Activated T-cell treated with anti-CD3 and anti-CD28 coated beads, Interleukin-2, amount 50 U/mL, for 48 hours (primary cell): ENCODE results near the gene LHFPL2.

Source experiments
- DNase-seq, 2 experiments: peaks; one replicate each; pipeline ENCODE4 v3.0.0-alpha.2; 2020

LHFPL2 gene

DNA sequence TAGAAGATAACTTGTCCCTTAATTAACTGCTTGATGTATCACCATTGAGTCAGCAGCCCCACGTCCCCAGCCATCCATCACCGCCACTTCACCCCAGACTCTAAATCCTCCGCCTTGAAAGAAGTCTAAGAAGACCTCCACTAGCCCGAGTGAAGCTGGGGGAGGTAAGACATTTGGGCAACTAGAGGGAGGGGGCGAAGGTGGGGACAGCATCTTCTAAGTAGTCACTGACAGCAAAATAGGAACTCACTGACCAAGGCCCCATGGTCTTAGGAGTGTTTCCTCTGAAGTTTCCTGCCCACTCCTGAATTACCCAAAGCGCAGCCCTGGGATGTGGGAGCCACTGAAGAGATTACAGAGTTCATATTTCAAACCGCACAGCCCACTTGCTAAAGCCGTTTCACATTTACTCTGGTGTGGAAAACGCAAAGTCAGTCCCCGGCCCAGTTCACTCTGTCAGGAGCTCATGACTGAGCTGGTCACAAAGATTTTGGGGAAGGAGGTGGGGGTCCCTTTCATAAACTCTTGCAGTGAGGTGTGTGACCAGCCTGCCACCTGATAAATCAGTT lies 107.4 kb downstream of the LHFPL2 start:
- no peak for DNase-seq

- no peak for DNase-seq
These were observed 108.1 kb downstream of the LHFPL2 start for GRCh38 chr5:78540335-78541085.

- no peak for DNase-seq
These were observed 110.2 kb downstream of the LHFPL2 start for GRCh38 chr5:78538240-78538850.

DNA sequence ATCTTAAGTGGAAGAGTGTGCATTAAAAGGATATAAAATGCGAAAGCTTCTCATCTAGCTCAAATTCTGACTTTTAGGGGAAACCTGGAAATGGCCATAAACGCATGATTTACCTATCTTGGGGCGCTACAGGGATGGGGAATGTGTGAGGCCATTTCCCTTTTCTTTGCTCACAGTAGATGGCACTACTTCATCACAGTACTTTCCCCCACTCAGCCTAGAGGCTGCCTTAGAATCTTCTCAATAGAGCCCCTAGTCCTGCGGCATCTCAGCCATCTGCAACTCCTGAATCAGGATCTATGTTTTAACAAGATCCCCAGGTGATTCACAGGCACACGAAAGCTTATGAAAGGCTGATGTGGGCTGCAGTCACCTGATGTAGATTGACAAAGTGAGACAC lies 110.8 kb downstream of the LHFPL2 start:
- no peak for DNase-seq

GRCh38 chr5:78537411-78537810 lies 111.2 kb downstream of the LHFPL2 start:
- no peak for DNase-seq

DNA sequence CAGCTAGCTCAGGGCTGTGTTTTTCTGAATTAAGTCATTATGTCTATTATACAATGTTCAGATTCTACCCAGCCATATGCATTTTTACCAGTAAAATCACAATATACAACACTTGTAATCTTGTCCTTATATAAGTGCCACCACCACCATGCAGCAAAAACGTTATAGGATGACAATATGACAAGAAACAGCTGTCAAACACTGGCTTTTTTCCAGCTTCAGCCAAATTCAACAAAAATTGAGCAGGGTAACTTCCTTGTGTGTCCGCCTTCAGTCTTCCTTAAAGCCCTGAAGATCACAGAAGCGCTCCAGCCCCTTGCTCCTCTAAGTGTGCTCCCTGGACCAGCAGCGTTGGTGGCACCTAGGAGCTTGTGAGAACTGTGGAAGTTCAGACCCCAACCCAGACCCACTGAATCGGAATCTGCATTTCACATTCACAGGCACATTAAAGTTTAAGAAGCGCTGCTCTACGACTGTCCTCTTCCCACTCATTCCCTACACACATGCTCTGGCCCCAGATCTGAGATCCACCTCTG lies 111.8 kb downstream of the LHFPL2 start:
- DNase-seq = no peak

- no peak for DNase-seq
These were observed 113.7 kb downstream of the LHFPL2 start for GRCh38 chr5:78534905-78535200.

- no peak for DNase-seq
These were observed 114.2 kb downstream of the LHFPL2 start for GRCh38 chr5:78534148-78534904.

DNA sequence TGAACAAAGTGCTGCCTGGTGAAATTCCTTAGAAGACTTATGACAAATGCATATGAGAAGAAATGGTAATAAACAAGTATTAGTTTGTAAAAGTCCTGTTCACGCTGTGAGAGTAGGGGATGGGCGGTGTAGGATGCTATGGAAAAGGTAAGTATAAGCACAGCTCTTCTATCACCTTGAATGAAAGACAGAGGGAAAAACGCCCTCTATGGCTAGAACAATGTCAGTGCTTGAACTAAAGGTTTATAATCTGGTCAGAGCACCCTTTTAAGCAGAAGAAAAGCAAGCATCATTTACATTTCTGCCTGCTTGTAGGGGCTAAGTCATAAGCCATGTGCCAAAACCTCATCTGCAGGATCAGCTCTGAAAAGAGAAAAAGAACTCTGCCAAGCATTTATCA lies 115.2 kb downstream of the LHFPL2 start:
- no peak for DNase-seq

GRCh38 chr5:78530342-78531096 lies 118.1 kb downstream of the LHFPL2 start:
- no peak for DNase-seq

- no peak for DNase-seq
These were observed 120.6 kb downstream of the LHFPL2 start for GRCh38 chr5:78527925-78528324.

DNA sequence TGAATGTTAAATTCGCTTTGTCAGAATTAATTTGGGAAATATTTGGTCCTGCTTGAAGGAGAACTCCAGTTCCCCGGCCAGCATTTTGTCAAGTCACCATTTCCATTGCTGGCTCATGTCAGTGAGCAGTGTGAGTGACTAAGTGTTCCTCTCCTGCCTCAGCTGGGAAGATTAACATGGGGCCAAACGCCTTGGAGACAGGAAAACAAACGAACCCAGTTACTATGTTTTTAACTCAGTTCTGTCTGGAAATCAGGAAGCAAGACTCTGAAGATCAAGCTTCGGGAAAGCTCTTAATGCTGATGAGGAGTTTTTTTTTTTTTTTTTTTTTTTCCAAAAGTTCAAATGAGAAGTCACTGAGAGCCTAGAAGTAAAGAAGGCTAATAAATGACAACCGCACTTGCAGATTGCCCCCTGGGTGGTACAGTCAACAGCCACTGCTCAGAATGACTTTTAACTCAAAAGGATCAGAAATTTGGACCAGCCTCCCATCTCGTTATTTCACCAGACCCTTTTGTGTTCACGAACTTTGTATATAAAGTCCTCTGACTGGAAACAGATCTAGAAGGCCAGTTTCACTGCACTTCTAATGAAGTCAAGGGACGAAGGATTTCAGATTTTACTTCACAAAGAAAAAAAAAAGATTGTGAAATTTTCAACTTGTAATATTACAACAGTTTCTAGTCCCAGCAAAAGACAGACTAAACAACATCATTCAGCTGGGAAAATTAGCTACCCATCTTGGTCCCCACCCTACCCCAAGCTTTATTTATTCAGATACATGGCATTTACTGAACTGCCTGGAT lies 121.3 kb downstream of the LHFPL2 start:
- no peak for DNase-seq

GRCh38 chr5:78526049-78526525 lies 122.5 kb downstream of the LHFPL2 start:
- DNase-seq = no peak

GRCh38 chr5:78523314-78524193 lies 125.0 kb downstream of the LHFPL2 start:
- no peak for DNase-seq

DNA sequence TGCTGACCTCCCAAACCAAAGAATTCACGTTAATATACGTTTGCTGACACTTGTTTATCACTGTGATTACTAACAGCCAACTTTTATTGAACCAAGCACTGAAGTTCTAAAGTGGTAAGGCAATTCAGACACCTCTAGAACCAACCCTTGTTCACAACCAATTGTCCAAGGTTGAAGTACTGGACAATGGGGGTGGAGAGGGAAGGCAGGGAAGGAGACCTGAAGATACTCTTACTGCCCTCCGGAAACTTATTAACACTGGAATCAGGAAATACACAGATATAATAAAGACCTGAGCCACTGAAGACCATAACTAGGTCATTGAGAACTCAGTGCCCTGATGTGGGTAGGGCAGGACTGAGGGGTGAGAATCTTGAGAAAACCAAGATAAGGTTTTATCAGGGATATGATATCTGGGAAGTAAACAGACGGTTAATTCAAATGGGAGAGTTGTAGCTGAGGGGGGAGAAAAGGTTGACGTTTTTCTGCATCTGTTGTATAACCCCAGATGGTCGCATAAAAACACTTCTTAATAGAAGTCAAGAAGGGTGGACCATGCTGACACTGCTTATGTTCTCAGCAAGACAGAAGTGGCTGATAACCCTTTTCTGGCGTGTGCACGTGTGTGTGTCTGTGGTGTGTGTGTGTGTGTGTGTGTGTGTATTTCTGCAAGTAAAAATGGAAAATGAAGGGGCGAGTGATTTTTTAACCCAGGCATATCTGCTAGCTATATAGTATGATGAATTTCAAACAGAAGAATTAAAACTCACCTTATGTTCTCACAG lies 125.9 kb downstream of the LHFPL2 start:
- no peak for DNase-seq

- no peak for DNase-seq
These were observed 127.1 kb downstream of the LHFPL2 start for GRCh38 chr5:78521455-78521854.

GRCh38 chr5:78519198-78519941 lies 129.2 kb downstream of the LHFPL2 start:
- DNase-seq = no peak

GRCh38 chr5:78518365-78519197 lies 130.0 kb downstream of the LHFPL2 start:
- DNase-seq = no peak
